Measurements from ENCODE around the gene HJV. TPM values are rescaled to one million over a fixed set of nuclear protein-coding genes. Genes with fewer than 3 reads are reported as not detected.

Gene HJV
- total RNA-seq, 4 donors from 2014 or later = not detected

GRCh38 chr1:145997016-145997717 lies 24.4 kb downstream of the HJV start:
- Histone ChIP-seq H3K36me3 (peaks cover 31 to 40% (median 35%) of the 10 kb centered on the region in 4 donors), H3K27ac (replicated peaks in 1 of 4) (peak overlapping the region; percentile 94 to 96 (median 96)), H3K27me3 (no peaks in the 10 kb centered on the region), H3K4me3 (peak overlapping the region; percentile 70 to 85 (median 80)), H3K9me3 (no peaks in the 10 kb centered on the region), H3K4me1 (peaks cover 33 to 56% (median 49%) of the 10 kb centered on the region in 4 donors)
- intact Hi-C loops (cut with DNase I) = no loop called here
- WGBS = 8% methylated on average over 12 of the region's 12 CpGs
- TF ChIP-seq CTCF (IDR thresholded peaks at IDR 0.05) (no peak), POLR2AphosphoS5 (IDR thresholded peaks at IDR 0.05) (peak in 1 of 2 donors; percentile 41)
- no peak for DNase-seq (ENCODE audit: extremely low spot score)

GRCh38 chr1:145996433-145997015 lies 25.0 kb downstream of the HJV start, which contains the start of gene TXNIP:
Gene TXNIP (minus strand): TSS chr1:145996579. CDS start chr1:145996266, 313 bp downstream.
- Histone ChIP-seq H3K4me1 (peaks cover 27 to 56% (median 48%) of the 10 kb centered on the region in 4 donors), H3K9me3 (no peaks in the 10 kb centered on the region), H3K27me3 (no peaks in the 10 kb centered on the region), H3K4me3 (peak within 1 kb of the TSS; percentile 70 to 85 (median 80)), H3K36me3 (peaks cover 31 to 43% (median 36%) of the 10 kb centered on the region in 4 donors), H3K27ac (replicated peaks in 1 of 4) (peak within 1 kb of the TSS; percentile 94 to 96 (median 96))
- TF ChIP-seq POLR2A (IDR thresholded peaks at IDR 0.05; ENCODE audit: low read depth) = peak; percentile 98
- TF ChIP-seq POLR2AphosphoS5 (IDR thresholded peaks at IDR 0.05) = peak in 1 of 2 donors; percentile 100
- peak in 1 of 3 experiments; percentile 15 for TF ChIP-seq CTCF (IDR thresholded peaks at IDR 0.05)
- no peak for TF ChIP-seq EP300 (IDR thresholded peaks at IDR 0.05)
- peak; percentile 100 for DNase-seq (ENCODE audit: extremely low spot score)
- intact Hi-C loops (cut with DNase I) = no loop called here
- 0% methylated on average over 20 of the region's 30 CpGs for WGBS

- Histone ChIP-seq H3K27me3 (no peaks in the 10 kb centered on the region), H3K4me3 (peak overlapping the region; percentile 70 to 85 (median 80)), H3K27ac (replicated peaks in 1 of 4) (peak overlapping the region; percentile 94 to 96 (median 96)), H3K4me1 (peaks cover 27 to 56% (median 47%) of the 10 kb centered on the region in 4 donors), H3K9me3 (no peaks in the 10 kb centered on the region), H3K36me3 (peaks cover 31 to 43% (median 36%) of the 10 kb centered on the region in 4 donors)
- TF ChIP-seq POLR2AphosphoS5 (IDR thresholded peaks at IDR 0.05) = peak in 1 of 2 donors; percentile 11
- TF ChIP-seq CTCF (IDR thresholded peaks at IDR 0.05) = no peak
- no peak for DNase-seq (ENCODE audit: extremely low spot score)
- intact Hi-C loops (cut with DNase I) = no loop called here
- 0% methylated on average over 12 of the region's 13 CpGs for WGBS
Observed at GRCh38 chr1:145995964-145996432, 25.5 kb downstream of the HJV start.

- WGBS = under 1% methylated on average over 8 of the region's 8 CpGs
- Histone ChIP-seq H3K9me3 (no peaks in the 10 kb centered on the region), H3K27ac (replicated peaks in 1 of 4) (peak overlapping the region; percentile 94 to 96 (median 96)), H3K36me3 (peaks cover 31 to 43% (median 36%) of the 10 kb centered on the region in 4 donors), H3K4me1 (peaks cover 30 to 56% (median 46%) of the 10 kb centered on the region in 4 donors), H3K4me3 (peak overlapping the region; percentile 70 to 85 (median 80)), H3K27me3 (no peaks in the 10 kb centered on the region)
- TF ChIP-seq EP300 (IDR thresholded peaks at IDR 0.05) = no peak
- peak; percentile 9 for TF ChIP-seq POLR2A (IDR thresholded peaks at IDR 0.05; ENCODE audit: low read depth)
- intact Hi-C loops (cut with DNase I) = no loop called here
- no peak for DNase-seq (ENCODE audit: extremely low spot score)
Observed at GRCh38 chr1:145995148-145995881, 26.2 kb downstream of the HJV start.
